ENCODE results near the gene MRPL2. TPM values are rescaled to one million over a fixed set of nuclear protein-coding genes. Genes with fewer than 3 reads are reported as not detected.

MRPL2 gene
- polyA plus RNA-seq, 3 donors = 23.9 to 26.9 (median 26.3) TPM

GRCh38 chr6:43095939-43096338 lies 36.7 kb upstream of the MRPL2 start:
- intact Hi-C loops (cut with micrococcal nuclease) = no loop called here
- Mint-ChIP-seq H3K27me3 (ENCODE audit: low read depth in 3 of 3) (peaks cover 0 to 3% (median 2%) of the 10 kb centered on the region in 3 donors), H3K4me1 (peaks cover 31% of the 10 kb centered on the region), H3K9me3 (no peaks in the 10 kb centered on the region), H3K36me3 (no peaks in the 10 kb centered on the region), H3K27ac (no peak overlapping the region), H3K4me3 (no peak overlapping the region)
- 65% methylated on average over 7 of the region's 7 CpGs for WGBS (ENCODE audit: insufficient coverage)
- Histone ChIP-seq H3K36me3 (replicated peaks in 1 of 2; ENCODE audit: control insufficient read depth in 1 of 2, insufficient read depth in 2 of 2, low read length in 2 of 2) (no peaks in the 10 kb centered on the region), H3K79me2 (ENCODE audit: insufficient read depth, low read length) (no peaks in the 10 kb centered on the region), H3K27me3 (ENCODE audit: control insufficient read depth in 2 of 2, insufficient read depth in 2 of 2, low read length in 2 of 2) (no peaks in the 10 kb centered on the region), H3K4me1 (ENCODE audit: control insufficient read depth in 1 of 2, insufficient read depth in 2 of 2, low read length in 2 of 2) (peaks cover 0 to 24% of the 10 kb centered on the region in 2 donors), H3K27ac (ENCODE audit: low read depth in 1 of 2, low read length in 2 of 2) (no peak overlapping the region), H3K4me3 (replicated peaks in 1 of 3; ENCODE audit: low read depth in 2 of 3, low read length in 3 of 3) (no peak overlapping the region), H3K9me3 (replicated peaks in 1 of 2; ENCODE audit: control insufficient read depth in 1 of 2, insufficient read depth in 1 of 2, low read length in 2 of 2) (no peaks in the 10 kb centered on the region), H3K9ac (ENCODE audit: insufficient read depth, low read length, poor library complexity, severe bottlenecking) (no peak overlapping the region), H4K20me1 (ENCODE audit: insufficient read depth, low read length) (no peaks in the 10 kb centered on the region), H2AFZ (ENCODE audit: insufficient read depth, low read depth, low read length, poor library complexity, severe bottlenecking) (peak overlapping the region; percentile 81), H3K4me2 (replicated peaks; ENCODE audit: extremely low read depth, low read length, poor library complexity, severe bottlenecking) (peak overlapping the region; percentile 42)
- no peak for DNase-seq
- TF ChIP-seq CTCF (IDR thresholded peaks at IDR 0.05) = no peak

GRCh38 chr6:43093436-43094289 lies 34.4 kb upstream of the MRPL2 start:
- TF ChIP-seq CTCF (IDR thresholded peaks at IDR 0.05) = no peak
- Histone ChIP-seq H3K9ac (ENCODE audit: insufficient read depth, low read length, poor library complexity, severe bottlenecking) (peak overlapping the region; percentile 48), H3K4me3 (replicated peaks in 1 of 3; ENCODE audit: low read depth in 2 of 3, low read length in 3 of 3) (peak overlapping the region; percentile 37 to 68 (median 52)), H3K9me3 (replicated peaks in 1 of 2; ENCODE audit: control insufficient read depth in 1 of 2, insufficient read depth in 1 of 2, low read length in 2 of 2) (no peaks in the 10 kb centered on the region), H4K20me1 (ENCODE audit: insufficient read depth, low read length) (no peaks in the 10 kb centered on the region), H3K4me1 (ENCODE audit: control insufficient read depth in 1 of 2, insufficient read depth in 2 of 2, low read length in 2 of 2) (peaks cover 0 to 24% of the 10 kb centered on the region in 2 donors), H3K79me2 (ENCODE audit: insufficient read depth, low read length) (no peaks in the 10 kb centered on the region), H3K36me3 (replicated peaks in 1 of 2; ENCODE audit: control insufficient read depth in 1 of 2, insufficient read depth in 2 of 2, low read length in 2 of 2) (no peaks in the 10 kb centered on the region), H3K27me3 (ENCODE audit: control insufficient read depth in 2 of 2, insufficient read depth in 2 of 2, low read length in 2 of 2) (no peaks in the 10 kb centered on the region), H3K4me2 (replicated peaks; ENCODE audit: extremely low read depth, low read length, poor library complexity, severe bottlenecking) (peak overlapping the region; percentile 64), H3K27ac (ENCODE audit: low read depth in 1 of 2, low read length in 2 of 2) (peak overlapping the region in 1 of 2 donors; percentile 54), H2AFZ (ENCODE audit: insufficient read depth, low read depth, low read length, poor library complexity, severe bottlenecking) (peak overlapping the region; percentile 79)
- peak in 2 of 3 donors; percentile 16 to 23 for DNase-seq
- intact Hi-C loops (cut with micrococcal nuclease) = no loop called here
- 85% methylated on average over 5 of the region's 9 CpGs for WGBS (ENCODE audit: insufficient coverage)
- H3K9me3 Mint-ChIP-seq = no peaks in the 10 kb centered on the region
- H3K27me3 Mint-ChIP-seq (ENCODE audit: low read depth in 3 of 3) = peaks cover 0 to 3% (median 2%) of the 10 kb centered on the region in 3 donors
- H3K4me3 Mint-ChIP-seq = peak overlapping the region; percentile 72 to 74
- peak overlapping the region in 3 of 7 donors; percentile 47 to 58 (median 56) for H3K27ac Mint-ChIP-seq
- H3K36me3 Mint-ChIP-seq = no peaks in the 10 kb centered on the region
- peaks cover 31% of the 10 kb centered on the region for H3K4me1 Mint-ChIP-seq

All from CD14-positive monocyte (primary cell).